ENCODE results near the gene RAMAC.
"Not testable (repeated sequence)": the region's sequence is repeated elsewhere in the genome, so short reads cannot be mapped to it uniquely, and the experiment has no call there.

The RAMAC gene

GRCh38 chr15:82969353-82969752, 16.7 kb upstream of the RAMAC start:
- DNase-seq, result no peak

- no peak for DNase-seq
Measured at GRCh38 chr15:82970078-82970686, 15.8 kb upstream of the RAMAC start.

- no peak for DNase-seq
Measured at GRCh38 chr15:82970696-82971095, 15.3 kb upstream of the RAMAC start.

- DNase-seq, result no peak
Measured at GRCh38 chr15:82971218-82971984, 14.6 kb upstream of the RAMAC start.

GRCh38 chr15:82972990-82973389, 13.0 kb upstream of the RAMAC start:
- no peak for DNase-seq

- no peak for DNase-seq
Measured at GRCh38 chr15:82977076-82977475, 8.9 kb upstream of the RAMAC start.

- DNase-seq, result no peak
Measured at GRCh38 chr15:82978438-82978837, 7.6 kb upstream of the RAMAC start.

- no peak for DNase-seq
Measured at GRCh38 chr15:82979726-82980125, 6.3 kb upstream of the RAMAC start.

- no peak for DNase-seq
Measured at GRCh38 chr15:82980981-82981380, 5.0 kb upstream of the RAMAC start.

- DNase-seq, result no peak
Measured at GRCh38 chr15:82986442-82986780, 401 bp downstream of the RAMAC start.

- DNase-seq, result no peak
Measured at GRCh38 chr15:82992436-82992998, 6.5 kb downstream of the RAMAC start.

- no peak for DNase-seq
Measured at GRCh38 chr15:82993144-82993543, 7.1 kb downstream of the RAMAC start.

- no peak for DNase-seq
Measured at GRCh38 chr15:82995076-82995475, 9.1 kb downstream of the RAMAC start.

GRCh38 chr15:82995938-82996337, 9.9 kb downstream of the RAMAC start:
- no peak for DNase-seq

GRCh38 chr15:82999426-82999825, 13.4 kb downstream of the RAMAC start:
- no peak for DNase-seq

GRCh38 chr15:82999905-83000671, 14.1 kb downstream of the RAMAC start:
- DNase-seq, result peak; percentile 62

- DNase-seq, result not testable (repeated sequence)
Measured at GRCh38 chr15:83000672-83001031, 14.6 kb downstream of the RAMAC start.

GRCh38 chr15:83010709-83011270, 24.8 kb downstream of the RAMAC start:
- DNase-seq, result peak; percentile 63

- DNase-seq, result peak; percentile 88
Measured at GRCh38 chr15:83011271-83012075, 25.5 kb downstream of the RAMAC start, which contains the start of gene C15orf40. C15orf40 (minus strand) TSS chr15:83011639; CDS start chr15:83011607, 32 bp downstream.

GRCh38 chr15:83012076-83012426, 26.0 kb downstream of the RAMAC start:
- peak; percentile 20 for DNase-seq

GRCh38 chr15:83012636-83013035, 26.6 kb downstream of the RAMAC start:
- no peak for DNase-seq

- DNase-seq, result no peak
Measured at GRCh38 chr15:83014205-83014653, 28.2 kb downstream of the RAMAC start.
